Testis (tissue), 3 donors: ENCODE data around the gene FYN. TPM values are rescaled to one million over a fixed set of nuclear protein-coding genes. Genes with fewer than 3 reads are reported as not detected.

Experiments used
- DNase-seq: peaks from one replicate; pipeline ENCODE4 v3.0.0-alpha.2; 2019
- H3K27ac ChIP-seq, 2 donors: fragments of 200-600 bp; sonication (generic); one replicate each; pipeline ENCODE4 v1.5.1; 2019
- H3K27me3 ChIP-seq: fragments of 200-600 bp; sonication (generic); one replicate; pipeline ENCODE4 v1.5.1; 2019
- H3K36me3 ChIP-seq: fragments of 200-600 bp; sonication (generic); one replicate; pipeline ENCODE4 v1.5.1; 2017; ENCODE audit warnings: low read depth; ENCODE audit errors: missing control alignments
- H3K4me1 ChIP-seq: fragments of 200-600 bp; sonication (generic); one replicate; pipeline ENCODE4 v1.5.1; 2019
- H3K4me3 ChIP-seq, 2 donors: fragments of 200-600 bp; sonication (generic); one replicate each; pipeline ENCODE4 v1.5.1; 2017 to 2019
- H3K9me3 ChIP-seq: fragments of 200-600 bp; sonication (generic); one replicate; pipeline ENCODE4 v1.5.1; 2017
- CTCF ChIP-seq, 3 experiments: fragments of 450-650 bp in 2 of 3; fragments of 200-600 bp in 1 of 3; sonication (generic) in 1 of 3; IDR thresholded peaks; one replicate each; pipeline ENCODE4 v1.5.1; 2016 to 2019; ENCODE audit warnings: antibody characterized with exemption in 3 of 3, mild to moderate bottlenecking in 2 of 3, moderate library complexity in 1 of 3
- POLR2A ChIP-seq: fragments of 450-650 bp; IDR thresholded peaks from one replicate; pipeline ENCODE4 v1.6.1; 2017; ENCODE audit warnings: antibody characterized with exemption, mild to moderate bottlenecking, moderate library complexity
- WGBS, 2 donors: methylation state at CpG; one replicate each; pipeline ENCODE4 v1.1.5; 2018; 5-methylcytosine and 5-hydroxymethylcytosine counted together
- intact Hi-C: fragments of 100-400 bp; cut with DNase I; formaldehyde crosslinking; loops from one replicate; pipeline ENCODE4 v1.15.1; 2023; ENCODE audit warnings: low total_unique reads
- polyA plus RNA-seq: library from polyadenylated mRNA; stranded (reverse); fragments of 350-450 nt; fragmentation: Illumina TruSeq; extraction: RNeasy Lipid Tissue Mini Kit (QIAGEN cat#74804); gene quantifications from one replicate; pipeline ENCODE4 v1.2.3, GENCODE V29; 2014; ENCODE audit warnings: low read depth, low replicate concordance; ENCODE audit not compliant: insufficient read depth
- total RNA-seq, 2 donors: library from RNA; depleted of rRNA; stranded (reverse); fragments of >200 nt; gene quantifications; one replicate each; pipeline ENCODE4 v1.2.3, GENCODE V29; 2016

FYN gene
- total and polyA plus RNA-seq, 3 donors from 2014 or later, result 74.0 to 145 (median 104) TPM

DNA sequence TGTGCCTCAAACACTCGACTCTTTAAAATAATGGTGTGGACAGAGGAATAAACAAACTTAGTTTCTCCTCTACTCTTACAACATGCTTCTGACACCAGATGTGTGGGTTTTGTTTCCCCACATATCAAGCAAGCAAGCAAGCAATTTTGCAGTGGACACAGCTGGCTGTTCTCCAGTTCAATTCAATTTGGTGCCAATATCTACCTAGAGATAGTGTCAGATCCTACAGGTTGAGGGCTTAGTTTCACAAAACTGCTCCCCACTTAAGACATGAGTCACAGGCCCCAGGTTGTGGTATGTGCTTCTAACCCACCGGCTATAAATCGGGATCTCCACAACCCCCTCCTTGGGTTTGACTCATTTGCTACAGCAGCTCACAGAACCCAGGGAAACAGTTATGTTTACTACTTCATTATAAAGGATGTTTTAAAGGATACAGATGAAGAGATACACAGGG is 136.2 kb downstream of the FYN start:
- intact Hi-C loops, result no loop called here
- TF ChIP-seq CTCF (IDR thresholded peaks at IDR 0.05) (no peak), POLR2A (no peak)
- Histone ChIP-seq H3K9me3 (no peaks in the 10 kb centered on the region), H3K27me3 (no peaks in the 10 kb centered on the region), H3K4me3 (no peak overlapping the region), H3K27ac (no peak overlapping the region), H3K4me1 (no peaks in the 10 kb centered on the region), H3K36me3 (no peaks in the 10 kb centered on the region)
- WGBS, 2 donors, result 87 to 89% methylated on average over 3 of the region's 3 CpGs
- DNase-seq, result no peak

GRCh38 chr6:111736005-111736608 is 137.1 kb downstream of the FYN start:
- intact Hi-C loops, result no loop called here
- no peaks in the 10 kb centered on the region for H3K36me3 ChIP-seq
- peaks cover 8% of the 10 kb centered on the region for H3K4me1 ChIP-seq
- no peaks in the 10 kb centered on the region for H3K27me3 ChIP-seq
- TF ChIP-seq CTCF (IDR thresholded peaks at IDR 0.05), result no peak
- TF ChIP-seq POLR2A, result no peak
- DNase-seq, result no peak
- 93 to 94% methylated on average over 4 of the region's 4 CpGs for WGBS, 2 donors
- H3K27ac ChIP-seq, result no peak overlapping the region
- no peaks in the 10 kb centered on the region for H3K9me3 ChIP-seq
- no peak overlapping the region for H3K4me3 ChIP-seq

DNA sequence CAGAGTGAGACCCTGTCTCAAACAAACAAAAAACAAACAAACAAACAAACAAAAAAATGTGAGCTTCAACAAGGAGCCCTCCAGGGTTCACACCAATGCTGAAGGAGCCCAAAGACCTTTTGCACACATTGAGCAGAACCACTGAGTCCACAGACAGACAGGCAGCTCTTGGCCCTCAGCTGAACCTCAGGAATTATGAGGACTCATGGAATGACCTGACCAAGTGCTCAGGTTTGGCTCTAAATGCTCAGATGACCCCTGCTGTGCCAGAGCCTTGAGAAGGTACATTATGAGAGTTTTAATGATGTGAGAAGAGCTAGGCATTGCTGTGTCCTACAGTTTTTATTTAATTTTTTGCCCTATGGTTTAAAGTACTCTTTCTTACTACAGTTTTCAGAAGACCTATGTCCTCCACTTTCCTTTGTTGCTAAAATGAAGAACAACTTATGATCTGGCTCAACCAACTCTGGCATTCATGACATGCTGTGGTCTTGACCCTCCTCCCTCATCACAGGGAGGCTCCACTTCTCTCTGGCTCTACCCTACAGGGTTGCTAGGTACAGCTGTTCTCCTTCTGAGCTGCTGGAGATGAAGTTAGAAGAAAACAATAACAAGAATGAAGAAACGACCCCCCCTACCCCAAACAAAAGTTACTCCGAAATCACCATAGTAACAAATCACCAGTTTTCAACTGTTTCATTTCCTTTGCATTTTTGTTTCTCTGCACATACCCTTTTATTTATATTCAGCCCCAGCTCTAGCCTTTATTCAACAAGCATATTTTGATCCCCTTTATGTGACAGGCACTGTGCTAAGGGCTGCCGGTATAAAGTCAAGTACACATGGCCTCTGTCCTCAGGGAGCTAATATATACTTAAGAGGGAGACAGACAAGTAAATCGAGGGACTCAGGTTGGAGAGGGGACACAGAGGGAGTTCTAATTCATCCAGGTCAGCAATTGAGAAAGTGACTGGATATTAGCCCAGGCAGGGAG is 138.9 kb downstream of the FYN start:
- no peaks in the 10 kb centered on the region for H3K27me3 ChIP-seq
- no peak overlapping the region for H3K27ac ChIP-seq
- no peaks in the 10 kb centered on the region for H3K36me3 ChIP-seq
- TF ChIP-seq CTCF (IDR thresholded peaks at IDR 0.05) (no peak), POLR2A (no peak)
- no peaks in the 10 kb centered on the region for H3K9me3 ChIP-seq
- peaks cover 17% of the 10 kb centered on the region for H3K4me1 ChIP-seq
- no peak for DNase-seq
- intact Hi-C loops, result no loop called here
- 65 to 72% methylated on average over 4 of the region's 4 CpGs for WGBS, 2 donors
- H3K4me3 ChIP-seq, result no peak overlapping the region

- no peak overlapping the region for H3K27ac ChIP-seq
- intact Hi-C loops, result no loop called here
- DNase-seq, result no peak
- peaks cover 17% of the 10 kb centered on the region for H3K4me1 ChIP-seq
- no peaks in the 10 kb centered on the region for H3K36me3 ChIP-seq
- WGBS, 2 donors, result 88 to 91% methylated on average over 7 of the region's 7 CpGs
- H3K27me3 ChIP-seq, result no peaks in the 10 kb centered on the region
- TF ChIP-seq CTCF (IDR thresholded peaks at IDR 0.05), result no peak
- TF ChIP-seq POLR2A, result no peak
- no peak overlapping the region for H3K4me3 ChIP-seq
- H3K9me3 ChIP-seq, result no peaks in the 10 kb centered on the region
Observed at GRCh38 chr6:111732390-111732789, 140.9 kb downstream of the FYN start.
